Measurements from ENCODE around the gene PATZ1.
"Not testable (repeated sequence)": the region's sequence is repeated elsewhere in the genome, so short reads cannot be mapped to it uniquely, and the experiment has no call there.

The PATZ1 gene

GRCh38 chr22:31346255-31346732, at the start of gene PATZ1:
PATZ1 (minus strand) TSS chr22:31346346; CDS start chr22:31345602, 744 bp downstream.
- no peak for TF ChIP-seq CTCF (conservative IDR thresholded peaks at IDR 0.05; ENCODE audit: control insufficient read depth, insufficient read depth, low read depth, low read length)
- H3K4me3 ChIP-seq (ENCODE audit: control insufficient read depth, low read depth, low read length) = peak within 1 kb of the TSS; percentile 55
- peak; percentile 71 for DNase-seq (ENCODE audit: low read depth)

GRCh38 chr22:31394326-31394725, 48.2 kb upstream of the PATZ1 start:
- TF ChIP-seq CTCF (conservative IDR thresholded peaks at IDR 0.05; ENCODE audit: control insufficient read depth, insufficient read depth, low read depth, low read length) = no peak
- peak; percentile 37 for DNase-seq (ENCODE audit: low read depth)
- no peak overlapping the region for H3K4me3 ChIP-seq (ENCODE audit: control insufficient read depth, low read depth, low read length)

GRCh38 chr22:31393893-31394292, 47.7 kb upstream of the PATZ1 start:
- TF ChIP-seq CTCF (conservative IDR thresholded peaks at IDR 0.05; ENCODE audit: control insufficient read depth, insufficient read depth, low read depth, low read length) = no peak
- DNase-seq (ENCODE audit: low read depth) = no peak
- no peak overlapping the region for H3K4me3 ChIP-seq (ENCODE audit: control insufficient read depth, low read depth, low read length)

- not testable (repeated sequence) for H3K4me3 ChIP-seq (ENCODE audit: control insufficient read depth, low read depth, low read length); DNase-seq (ENCODE audit: low read depth)
Measured at GRCh38 chr22:31378651-31379050, 32.5 kb upstream of the PATZ1 start.

GRCh38 chr22:31378123-31378522, 32.0 kb upstream of the PATZ1 start:
- no peak for TF ChIP-seq CTCF (conservative IDR thresholded peaks at IDR 0.05; ENCODE audit: control insufficient read depth, insufficient read depth, low read depth, low read length)
- no peak for DNase-seq (ENCODE audit: low read depth)
- no peak overlapping the region for H3K4me3 ChIP-seq (ENCODE audit: control insufficient read depth, low read depth, low read length)

- no peak overlapping the region for H3K4me3 ChIP-seq (ENCODE audit: control insufficient read depth, low read depth, low read length)
- DNase-seq (ENCODE audit: low read depth) = no peak
- TF ChIP-seq CTCF (conservative IDR thresholded peaks at IDR 0.05; ENCODE audit: control insufficient read depth, insufficient read depth, low read depth, low read length) = no peak
Measured at GRCh38 chr22:31377612-31378011, 31.5 kb upstream of the PATZ1 start.

- no peak for TF ChIP-seq CTCF (conservative IDR thresholded peaks at IDR 0.05; ENCODE audit: control insufficient read depth, insufficient read depth, low read depth, low read length)
Measured at GRCh38 chr22:31367426-31367825, 21.3 kb upstream of the PATZ1 start.

More at GRCh38 chr22:31367426-31367825, 21.3 kb upstream of the PATZ1 start:
- H3K4me3 ChIP-seq (ENCODE audit: control insufficient read depth, low read depth, low read length) = no peak overlapping the region
- no peak for DNase-seq (ENCODE audit: low read depth)
